ENCODE data around the gene AMY1C. TPM values are rescaled to one million over a fixed set of nuclear protein-coding genes. Genes with fewer than 3 reads are reported as not detected.
"Not testable (repeated sequence)": the region's sequence is repeated elsewhere in the genome, so short reads cannot be mapped to it uniquely, and the experiment has no call there.

Gene AMY1C
- polyA plus RNA-seq (2013, experiment 1 of 2): not detected
- not detected for polyA plus RNA-seq (2013, experiment 2 of 2)

DNA sequence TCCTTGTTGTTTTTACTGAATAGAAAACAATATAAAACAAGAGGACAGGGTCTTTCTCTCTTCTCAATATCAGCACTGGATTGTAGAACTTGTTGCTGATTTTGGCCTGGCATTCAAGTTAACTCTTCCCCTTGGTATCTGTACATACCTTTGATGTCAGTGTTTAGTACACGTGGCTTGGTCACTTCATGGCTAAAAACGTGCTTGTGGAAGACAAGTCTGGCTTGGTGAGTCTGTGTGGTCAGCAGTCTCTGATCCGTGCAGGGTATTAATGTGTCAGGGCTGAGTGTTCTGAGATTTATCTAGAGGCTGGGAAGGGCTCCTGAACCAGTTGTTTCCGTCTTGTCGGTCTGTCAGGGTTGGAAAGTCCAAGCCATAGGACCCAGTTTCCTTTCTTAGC, at the start of gene AMY1C:
AMY1C (plus strand) TSS at position 301 of the 400 bp plus-strand sequence. CDS start 572 bp downstream, outside the sequence.
- not testable (repeated sequence) for H3K9me3 ChIP-seq (ENCODE audit: control insufficient read depth, low read length); H3K27ac ChIP-seq (ENCODE audit: low read depth, low read length, severe bottlenecking); H3K36me3 ChIP-seq (ENCODE audit: control insufficient read depth, insufficient read depth, low read length); H3K4me1 ChIP-seq (ENCODE audit: control insufficient read depth, insufficient read depth, low read length, poor library complexity, severe bottlenecking); H3K4me3 ChIP-seq (ENCODE audit: extremely low read depth, insufficient read depth, low read length, poor library complexity, severe bottlenecking)
- no CpG with 5 or more reads among the region's 5 CpGs for WGBS, 2 experiments (ENCODE audit: insufficient coverage in 2 of 2)

DNA sequence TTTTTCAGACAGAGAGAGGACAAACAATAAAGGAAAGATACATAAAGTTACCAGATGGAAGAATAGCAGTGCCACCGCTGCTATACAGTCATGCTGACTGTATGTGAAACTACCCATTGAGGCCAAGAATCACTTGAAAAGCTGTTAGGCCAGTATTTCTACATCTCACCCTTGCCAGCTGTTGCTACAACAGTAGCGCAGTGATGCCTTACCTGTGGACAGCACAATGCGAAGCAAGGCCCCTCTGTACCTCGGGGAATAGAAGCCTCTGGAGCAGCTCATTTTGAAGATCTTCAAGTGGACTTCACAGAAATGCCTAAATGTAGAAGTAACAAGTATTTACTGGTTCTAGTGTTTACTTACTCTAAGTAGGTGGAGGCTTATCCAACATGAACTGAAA, 49.0 kb upstream of the AMY1C start:
- no CpG with 5 or more reads among the region's 4 CpGs for WGBS, 2 experiments (ENCODE audit: insufficient coverage in 2 of 2)
- H3K27ac ChIP-seq (ENCODE audit: low read depth, low read length, severe bottlenecking); H3K4me1 ChIP-seq (ENCODE audit: control insufficient read depth, insufficient read depth, low read length, poor library complexity, severe bottlenecking): not testable (repeated sequence)

DNA sequence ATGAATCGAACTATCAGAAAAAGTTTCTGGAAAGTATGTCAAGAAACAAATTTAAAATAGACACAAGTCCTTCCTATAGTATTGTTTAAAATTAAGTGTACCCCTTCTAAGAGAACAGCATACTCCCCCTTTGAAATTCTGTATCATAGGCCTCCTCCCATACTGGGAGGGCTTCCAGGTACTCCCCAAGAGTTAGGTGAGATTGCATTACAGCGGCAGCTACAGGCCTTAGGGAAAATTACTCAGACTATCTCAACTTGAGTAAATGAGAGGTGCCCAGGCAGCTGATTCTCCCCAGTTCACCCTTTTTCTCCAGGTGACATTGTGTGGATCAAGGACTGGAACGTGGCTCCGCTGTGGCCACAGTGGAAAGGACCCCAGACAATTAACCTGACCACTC, 48.4 kb upstream of the AMY1C start:
- H3K9me3 ChIP-seq (ENCODE audit: control insufficient read depth, low read length); H3K4me1 ChIP-seq (ENCODE audit: control insufficient read depth, insufficient read depth, low read length, poor library complexity, severe bottlenecking); H3K36me3 ChIP-seq (ENCODE audit: control insufficient read depth, insufficient read depth, low read length); H3K4me3 ChIP-seq (ENCODE audit: extremely low read depth, insufficient read depth, low read length, poor library complexity, severe bottlenecking); H3K27ac ChIP-seq (ENCODE audit: low read depth, low read length, severe bottlenecking): not testable (repeated sequence)
- no CpG with 5 or more reads among the region's 4 CpGs for WGBS, 2 experiments (ENCODE audit: insufficient coverage in 2 of 2)

More for the DNA sequence above, 49.0 kb upstream of the AMY1C start:
- H3K9me3 ChIP-seq (ENCODE audit: control insufficient read depth, low read length); H3K36me3 ChIP-seq (ENCODE audit: control insufficient read depth, insufficient read depth, low read length); H3K4me3 ChIP-seq (ENCODE audit: extremely low read depth, insufficient read depth, low read length, poor library complexity, severe bottlenecking): not testable (repeated sequence)

DNA sequence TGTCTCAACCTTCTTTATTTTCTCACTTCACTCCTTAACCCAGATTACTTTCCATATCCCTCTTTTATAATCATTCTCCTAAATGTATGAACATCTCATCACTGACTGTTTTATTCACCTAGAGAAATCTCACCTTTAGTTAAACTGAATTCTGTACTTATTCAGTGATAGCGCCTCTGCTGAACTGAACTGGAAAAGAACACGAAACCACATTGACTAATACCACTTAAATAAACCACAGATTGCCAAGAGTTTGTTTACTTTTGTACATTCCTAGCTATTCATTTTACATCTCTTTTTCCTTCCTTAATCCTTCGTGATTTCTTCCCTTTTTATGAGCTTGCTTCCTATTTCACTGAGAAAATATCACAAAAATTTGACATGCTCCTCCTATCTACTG, 42.0 kb upstream of the AMY1C start:
- H3K4me1 ChIP-seq (ENCODE audit: control insufficient read depth, insufficient read depth, low read length, poor library complexity, severe bottlenecking); H3K36me3 ChIP-seq (ENCODE audit: control insufficient read depth, insufficient read depth, low read length); H3K9me3 ChIP-seq (ENCODE audit: control insufficient read depth, low read length); H3K4me3 ChIP-seq (ENCODE audit: extremely low read depth, insufficient read depth, low read length, poor library complexity, severe bottlenecking); H3K27ac ChIP-seq (ENCODE audit: low read depth, low read length, severe bottlenecking): not testable (repeated sequence)
- no CpG with 5 or more reads among the region's 3 CpGs for WGBS, 2 experiments (ENCODE audit: insufficient coverage in 2 of 2)

DNA sequence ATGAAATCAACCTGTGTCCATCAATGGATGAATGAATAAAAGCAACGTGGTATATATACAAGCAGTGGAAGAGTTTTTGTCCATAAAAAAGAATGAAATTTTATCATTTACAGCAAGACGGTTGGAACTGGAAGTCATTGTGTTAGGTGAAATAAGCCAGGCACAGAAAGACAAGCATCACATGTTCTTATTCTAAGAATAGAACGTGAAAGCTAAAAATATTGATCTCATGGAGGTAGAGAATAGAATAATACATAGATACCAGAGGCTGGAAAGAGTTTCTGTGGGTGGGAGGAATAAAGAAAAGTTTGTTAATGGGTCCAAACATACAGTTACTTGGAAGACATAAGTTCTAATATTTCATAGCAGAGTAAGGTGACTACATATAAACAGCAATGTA, 39.3 kb upstream of the AMY1C start:
- not testable (repeated sequence) for H3K4me1 ChIP-seq (ENCODE audit: control insufficient read depth, insufficient read depth, low read length, poor library complexity, severe bottlenecking); H3K9me3 ChIP-seq (ENCODE audit: control insufficient read depth, low read length); H3K27ac ChIP-seq (ENCODE audit: low read depth, low read length, severe bottlenecking); H3K4me3 ChIP-seq (ENCODE audit: extremely low read depth, insufficient read depth, low read length, poor library complexity, severe bottlenecking); H3K36me3 ChIP-seq (ENCODE audit: control insufficient read depth, insufficient read depth, low read length)
- WGBS, 2 experiments (ENCODE audit: insufficient coverage in 2 of 2): no CpG with 5 or more reads among the region's 3 CpGs

DNA sequence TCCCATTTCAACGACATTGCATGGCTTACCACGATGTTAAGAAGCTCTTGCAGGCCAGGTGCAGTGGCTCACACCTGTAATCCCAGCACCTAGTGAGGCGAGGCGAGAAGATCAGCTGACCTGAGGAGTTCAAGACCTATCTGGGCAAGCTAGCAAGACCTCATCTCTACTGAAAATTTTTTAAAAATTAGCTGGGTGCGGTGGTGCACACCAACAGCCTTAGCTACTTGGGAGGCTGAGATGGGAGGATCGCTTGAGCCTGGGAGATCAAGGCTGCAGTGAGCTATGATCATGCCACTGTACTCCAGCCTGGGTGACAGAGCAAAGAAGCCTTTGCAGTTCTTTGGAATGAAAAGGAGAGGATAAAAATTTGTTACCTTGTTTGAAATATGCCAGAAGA, 32.3 kb upstream of the AMY1C start:
- H3K4me3 ChIP-seq (ENCODE audit: extremely low read depth, insufficient read depth, low read length, poor library complexity, severe bottlenecking); H3K4me1 ChIP-seq (ENCODE audit: control insufficient read depth, insufficient read depth, low read length, poor library complexity, severe bottlenecking); H3K27ac ChIP-seq (ENCODE audit: low read depth, low read length, severe bottlenecking); H3K9me3 ChIP-seq (ENCODE audit: control insufficient read depth, low read length); H3K36me3 ChIP-seq (ENCODE audit: control insufficient read depth, insufficient read depth, low read length): not testable (repeated sequence)
- WGBS, 2 experiments (ENCODE audit: insufficient coverage in 2 of 2): 76 to 95% methylated on average over 4 of the region's 6 CpGs

DNA sequence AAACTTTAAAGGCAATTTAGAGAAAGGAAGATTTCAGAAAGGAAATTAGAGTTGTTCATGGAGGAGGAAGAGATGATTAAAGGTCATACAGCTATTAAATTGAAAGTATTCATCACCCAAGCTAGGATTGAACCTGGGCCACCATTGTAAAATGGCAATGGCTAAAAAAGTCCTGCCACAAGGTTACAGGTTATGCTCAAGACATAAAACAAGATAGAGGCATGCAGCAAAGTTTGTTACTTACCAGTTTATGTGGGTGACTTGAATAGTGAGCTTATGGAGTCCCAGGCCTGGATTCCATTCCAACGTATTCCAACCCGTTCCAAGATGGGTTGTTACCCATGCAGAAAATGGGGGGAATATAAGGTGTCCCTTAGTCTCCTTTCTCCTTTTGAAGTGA, 28.2 kb upstream of the AMY1C start:
- not testable (repeated sequence) for H3K27ac ChIP-seq (ENCODE audit: low read depth, low read length, severe bottlenecking); H3K4me1 ChIP-seq (ENCODE audit: control insufficient read depth, insufficient read depth, low read length, poor library complexity, severe bottlenecking); H3K4me3 ChIP-seq (ENCODE audit: extremely low read depth, insufficient read depth, low read length, poor library complexity, severe bottlenecking); H3K9me3 ChIP-seq (ENCODE audit: control insufficient read depth, low read length); H3K36me3 ChIP-seq (ENCODE audit: control insufficient read depth, insufficient read depth, low read length)
- WGBS, 2 experiments (ENCODE audit: insufficient coverage in 2 of 2): no CpG with 5 or more reads among the region's 2 CpGs

DNA sequence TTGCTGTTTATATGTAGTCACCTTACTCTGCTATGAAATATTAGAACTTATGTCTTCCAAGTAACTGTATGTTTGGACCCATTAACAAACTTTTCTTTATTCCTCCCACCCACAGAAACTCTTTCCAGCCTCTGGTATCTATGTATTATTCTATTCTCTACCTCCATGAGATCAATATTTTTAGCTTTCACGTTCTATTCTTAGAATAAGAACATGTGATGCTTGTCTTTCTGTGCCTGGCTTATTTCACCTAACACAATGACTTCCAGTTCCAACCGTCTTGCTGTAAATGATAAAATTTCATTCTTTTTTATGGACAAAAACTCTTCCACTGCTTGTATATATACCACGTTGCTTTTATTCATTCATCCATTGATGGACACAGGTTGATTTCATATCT, 14.4 kb upstream of the AMY1C start:
- H3K4me3 ChIP-seq (ENCODE audit: extremely low read depth, insufficient read depth, low read length, poor library complexity, severe bottlenecking): not testable (repeated sequence)

DNA sequence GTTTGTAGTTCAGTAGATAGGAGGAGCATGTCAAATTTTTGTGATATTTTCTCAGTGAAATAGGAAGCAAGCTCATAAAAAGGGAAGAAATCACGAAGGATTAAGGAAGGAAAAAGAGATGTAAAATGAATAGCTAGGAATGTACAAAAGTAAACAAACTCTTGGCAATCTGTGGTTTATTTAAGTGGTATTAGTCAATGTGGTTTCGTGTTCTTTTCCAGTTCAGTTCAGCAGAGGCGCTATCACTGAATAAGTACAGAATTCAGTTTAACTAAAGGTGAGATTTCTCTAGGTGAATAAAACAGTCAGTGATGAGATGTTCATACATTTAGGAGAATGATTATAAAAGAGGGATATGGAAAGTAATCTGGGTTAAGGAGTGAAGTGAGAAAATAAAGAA, 11.7 kb upstream of the AMY1C start:
- H3K36me3 ChIP-seq (ENCODE audit: control insufficient read depth, insufficient read depth, low read length); H3K4me1 ChIP-seq (ENCODE audit: control insufficient read depth, insufficient read depth, low read length, poor library complexity, severe bottlenecking); H3K27ac ChIP-seq (ENCODE audit: low read depth, low read length, severe bottlenecking); H3K9me3 ChIP-seq (ENCODE audit: control insufficient read depth, low read length); H3K4me3 ChIP-seq (ENCODE audit: extremely low read depth, insufficient read depth, low read length, poor library complexity, severe bottlenecking): not testable (repeated sequence)
- no CpG with 5 or more reads among the region's 3 CpGs for WGBS, 2 experiments (ENCODE audit: insufficient coverage in 2 of 2)

More for the DNA sequence above, 14.4 kb upstream of the AMY1C start:
- not testable (repeated sequence) for H3K9me3 ChIP-seq (ENCODE audit: control insufficient read depth, low read length); H3K27ac ChIP-seq (ENCODE audit: low read depth, low read length, severe bottlenecking); H3K4me1 ChIP-seq (ENCODE audit: control insufficient read depth, insufficient read depth, low read length, poor library complexity, severe bottlenecking); H3K36me3 ChIP-seq (ENCODE audit: control insufficient read depth, insufficient read depth, low read length)
- whole genome bisulfite sequencing, 2 experiments (ENCODE audit: insufficient coverage in 2 of 2): no CpG with 5 or more reads among the region's 3 CpGs

DNA sequence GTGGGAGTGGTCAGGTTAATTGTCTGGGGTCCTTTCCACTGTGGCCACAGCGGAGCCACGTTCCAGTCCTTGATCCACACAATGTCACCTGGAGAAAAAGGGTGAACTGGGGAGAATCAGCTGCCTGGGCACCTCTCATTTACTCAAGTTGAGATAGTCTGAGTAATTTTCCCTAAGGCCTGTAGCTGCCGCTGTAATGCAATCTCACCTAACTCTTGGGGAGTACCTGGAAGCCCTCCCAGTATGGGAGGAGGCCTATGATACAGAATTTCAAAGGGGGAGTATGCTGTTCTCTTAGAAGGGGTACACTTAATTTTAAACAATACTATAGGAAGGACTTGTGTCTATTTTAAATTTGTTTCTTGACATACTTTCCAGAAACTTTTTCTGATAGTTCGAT, 5.2 kb upstream of the AMY1C start:
- H3K27ac ChIP-seq (ENCODE audit: low read depth, low read length, severe bottlenecking); H3K9me3 ChIP-seq (ENCODE audit: control insufficient read depth, low read length); H3K36me3 ChIP-seq (ENCODE audit: control insufficient read depth, insufficient read depth, low read length); H3K4me3 ChIP-seq (ENCODE audit: extremely low read depth, insufficient read depth, low read length, poor library complexity, severe bottlenecking); H3K4me1 ChIP-seq (ENCODE audit: control insufficient read depth, insufficient read depth, low read length, poor library complexity, severe bottlenecking): not testable (repeated sequence)
- WGBS, 2 experiments (ENCODE audit: insufficient coverage in 2 of 2): no CpG with 5 or more reads among the region's 4 CpGs

DNA sequence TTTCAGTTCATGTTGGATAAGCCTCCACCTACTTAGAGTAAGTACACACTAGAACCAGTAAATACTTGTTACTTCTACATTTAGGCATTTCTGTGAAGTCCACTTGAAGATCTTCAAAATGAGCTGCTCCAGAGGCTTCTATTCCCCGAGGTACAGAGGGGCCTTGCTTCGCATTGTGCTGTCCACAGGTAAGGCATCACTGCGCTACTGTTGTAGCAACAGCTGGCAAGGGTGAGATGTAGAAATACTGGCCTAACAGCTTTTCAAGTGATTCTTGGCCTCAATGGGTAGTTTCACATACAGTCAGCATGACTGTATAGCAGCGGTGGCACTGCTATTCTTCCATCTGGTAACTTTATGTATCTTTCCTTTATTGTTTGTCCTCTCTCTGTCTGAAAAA, 4.7 kb upstream of the AMY1C start:
- H3K27ac ChIP-seq (ENCODE audit: low read depth, low read length, severe bottlenecking); H3K4me1 ChIP-seq (ENCODE audit: control insufficient read depth, insufficient read depth, low read length, poor library complexity, severe bottlenecking); H3K36me3 ChIP-seq (ENCODE audit: control insufficient read depth, insufficient read depth, low read length); H3K4me3 ChIP-seq (ENCODE audit: extremely low read depth, insufficient read depth, low read length, poor library complexity, severe bottlenecking); H3K9me3 ChIP-seq (ENCODE audit: control insufficient read depth, low read length): not testable (repeated sequence)
- no CpG with 5 or more reads among the region's 4 CpGs for WGBS, 2 experiments (ENCODE audit: insufficient coverage in 2 of 2)

DNA sequence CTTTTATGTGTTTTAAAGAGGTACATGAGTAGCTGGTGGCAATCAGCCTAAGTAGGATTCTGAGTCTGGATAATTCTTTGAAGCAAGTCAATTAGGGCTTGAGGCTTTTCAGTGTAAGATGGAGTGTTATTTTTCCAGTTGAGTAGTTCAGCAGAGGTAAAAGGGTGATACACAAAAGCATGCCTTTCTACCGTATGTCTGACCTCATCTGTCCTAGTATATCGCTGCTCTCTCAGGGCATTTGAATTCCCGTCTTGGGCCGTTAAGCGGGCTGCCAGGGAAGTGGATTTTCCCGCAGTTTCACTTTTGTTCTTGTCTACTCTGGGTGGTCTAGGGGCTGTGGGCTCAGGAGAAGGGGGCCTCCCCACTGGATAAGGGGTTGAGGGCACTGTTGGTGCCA, 1.4 kb upstream of the AMY1C start:
- WGBS, 2 experiments (ENCODE audit: insufficient coverage in 2 of 2): no CpG with 5 or more reads among the region's 6 CpGs
- not testable (repeated sequence) for H3K4me1 ChIP-seq (ENCODE audit: control insufficient read depth, insufficient read depth, low read length, poor library complexity, severe bottlenecking)

More for the DNA sequence above, 1.4 kb upstream of the AMY1C start:
- H3K36me3 ChIP-seq (ENCODE audit: control insufficient read depth, insufficient read depth, low read length); H3K4me3 ChIP-seq (ENCODE audit: extremely low read depth, insufficient read depth, low read length, poor library complexity, severe bottlenecking); H3K27ac ChIP-seq (ENCODE audit: low read depth, low read length, severe bottlenecking); H3K9me3 ChIP-seq (ENCODE audit: control insufficient read depth, low read length): not testable (repeated sequence)
